Measurements from ENCODE around the gene CEACAM21. TPM values are rescaled to one million over a fixed set of nuclear protein-coding genes. Genes with fewer than 3 reads are reported as not detected.

The CEACAM21 gene
- total and polyA plus RNA-seq, 3 donors from 2014 or later: 0.71 to 3.6 (median 1.3) TPM

GRCh38 chr19:41566001-41566400, 10.0 kb upstream of the CEACAM21 start:
- 67 to 75% methylated on average over 3 of the region's 3 CpGs for WGBS, 2 donors
- Histone ChIP-seq H3K36me3 (ENCODE audit: low read depth, missing control alignments) (no peaks in the 10 kb centered on the region), H3K27ac (no peak overlapping the region), H3K4me1 (peaks cover 4% of the 10 kb centered on the region), H3K9me3 (no peaks in the 10 kb centered on the region), H3K4me3 (no peak overlapping the region), H3K27me3 (no peaks in the 10 kb centered on the region)
- intact Hi-C loops (cut with DNase I; ENCODE audit: low total_unique reads): no loop called here
- TF ChIP-seq POLR2A (IDR thresholded peaks at IDR 0.05): no peak
- no peak for TF ChIP-seq CTCF (IDR thresholded peaks at IDR 0.05)
- no peak for DNase-seq

- H3K4me3 ChIP-seq: no peak overlapping the region
- 65 to 66% methylated on average over 11 of the region's 11 CpGs for WGBS, 2 donors
- no peak overlapping the region for H3K27ac ChIP-seq
- TF ChIP-seq POLR2A (IDR thresholded peaks at IDR 0.05): no peak
- TF ChIP-seq CTCF (IDR thresholded peaks at IDR 0.05): no peak
- H3K36me3 ChIP-seq (ENCODE audit: low read depth, missing control alignments): no peaks in the 10 kb centered on the region
- DNase-seq: no peak
- H3K27me3 ChIP-seq: no peaks in the 10 kb centered on the region
- intact Hi-C loops (cut with DNase I; ENCODE audit: low total_unique reads): loop anchor here (10.0 kb wide), 1 partner anchor 125 kb away; the partner anchor contains the start of gene ERICH4
- H3K4me1 ChIP-seq: no peaks in the 10 kb centered on the region
- H3K9me3 ChIP-seq: no peaks in the 10 kb centered on the region
These were observed 6.3 kb upstream of the CEACAM21 start for GRCh38 chr19:41569481-41570150.

- DNase-seq: no peak
- H3K4me1 ChIP-seq: no peaks in the 10 kb centered on the region
- H3K4me3 ChIP-seq: no peak overlapping the region
- H3K27me3 ChIP-seq: no peaks in the 10 kb centered on the region
- H3K9me3 ChIP-seq: no peaks in the 10 kb centered on the region
- intact Hi-C loops (cut with DNase I; ENCODE audit: low total_unique reads): loop anchor here (10.0 kb wide), 1 partner anchor 125 kb away; the partner anchor contains the start of gene ERICH4
- no peaks in the 10 kb centered on the region for H3K36me3 ChIP-seq (ENCODE audit: low read depth, missing control alignments)
- WGBS, 2 donors: 38 to 57% methylated on average over 1 to 3 of the region's 3 CpGs
- no peak overlapping the region for H3K27ac ChIP-seq
- TF ChIP-seq CTCF (IDR thresholded peaks at IDR 0.05): no peak
- no peak for TF ChIP-seq POLR2A (IDR thresholded peaks at IDR 0.05)
These were observed 5.8 kb upstream of the CEACAM21 start for GRCh38 chr19:41570179-41570578.

GRCh38 chr19:41570639-41571112, 5.3 kb upstream of the CEACAM21 start:
- Histone ChIP-seq H3K9me3 (no peaks in the 10 kb centered on the region), H3K36me3 (ENCODE audit: low read depth, missing control alignments) (no peaks in the 10 kb centered on the region), H3K27ac (no peak overlapping the region), H3K27me3 (no peaks in the 10 kb centered on the region), H3K4me3 (no peak overlapping the region), H3K4me1 (no peaks in the 10 kb centered on the region)
- TF ChIP-seq CTCF (IDR thresholded peaks at IDR 0.05) (peak; percentile 31 to 81 (median 75)), POLR2A (IDR thresholded peaks at IDR 0.05) (no peak)
- WGBS, 2 donors: 3 to 11% methylated on average over 6 to 7 of the region's 7 CpGs
- peak; percentile 91 for DNase-seq
- intact Hi-C loops (cut with DNase I; ENCODE audit: low total_unique reads): loop anchor here (10.0 kb wide), 1 partner anchor 126 kb away; the partner anchor contains the start of gene ERICH4

Data from testis (tissue), 3 donors.